Stimulated activated CD4-positive, alpha-beta T cell treated with anti-CD3 and anti-CD28 coated beads, Interleukin-1b, Interleukin-23, amount 100 ng/mL, for 4 hours (primary cell): ENCODE data around the gene MRPL49.
"Not testable (repeated sequence)": the region's sequence is repeated elsewhere in the genome, so short reads cannot be mapped to it uniquely, and the experiment has no call there.

Experiments used
- DNase-seq, 2 donors: peaks; one replicate each; pipeline ENCODE4 v3.0.0-alpha.2; 2020; ENCODE audit warnings: low read depth in 2 of 2

The MRPL49 gene

GRCh38 chr11:65165410-65166317 lies 43.5 kb downstream of the MRPL49 start:
- DNase-seq: no peak

- no peak for DNase-seq
Measured at GRCh38 chr11:65166893-65167292, 44.8 kb downstream of the MRPL49 start.

DNA sequence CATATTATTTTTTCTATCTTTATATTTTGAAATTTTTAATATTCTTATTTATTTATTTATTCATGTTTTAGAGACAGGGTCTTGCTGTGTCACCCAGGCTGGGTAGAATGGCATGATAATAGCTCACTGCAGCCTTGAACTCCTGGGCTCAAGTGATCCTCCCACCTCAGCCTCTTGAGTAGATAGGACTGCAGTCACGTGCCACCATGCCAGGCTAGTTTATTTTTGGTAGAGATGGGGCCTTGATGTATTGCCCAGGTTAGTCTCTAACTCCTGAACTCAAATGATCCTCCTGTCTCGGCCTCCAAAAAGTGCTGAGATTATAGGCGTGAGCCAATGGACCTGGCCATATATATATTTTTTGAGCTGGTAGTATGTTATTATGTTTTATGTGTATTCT lies 45.5 kb downstream of the MRPL49 start:
- no peak for DNase-seq

DNA sequence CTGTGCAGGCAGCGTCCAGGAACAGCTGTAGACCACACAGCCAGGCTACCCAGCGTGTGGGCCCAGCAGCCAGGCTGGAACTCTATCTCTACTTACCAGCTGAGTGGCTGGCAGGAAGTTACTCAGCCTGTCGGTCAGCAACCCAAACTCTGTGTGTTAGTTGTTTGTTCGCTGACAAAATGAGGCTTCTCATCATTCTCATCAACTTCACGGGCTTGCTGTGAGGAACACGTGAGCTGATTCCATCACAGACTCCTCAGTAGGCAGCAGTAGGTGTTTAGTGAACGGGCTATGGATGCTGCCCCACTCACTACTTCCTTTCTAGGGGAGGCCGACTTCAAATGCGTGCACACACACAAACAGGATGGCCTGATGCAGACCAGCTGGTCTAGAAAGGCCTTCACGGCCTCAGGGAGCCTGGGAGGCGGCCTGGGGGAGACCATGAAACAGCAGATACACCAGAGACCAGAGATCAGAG lies 47.1 kb downstream of the MRPL49 start:
- no peak for DNase-seq

DNA sequence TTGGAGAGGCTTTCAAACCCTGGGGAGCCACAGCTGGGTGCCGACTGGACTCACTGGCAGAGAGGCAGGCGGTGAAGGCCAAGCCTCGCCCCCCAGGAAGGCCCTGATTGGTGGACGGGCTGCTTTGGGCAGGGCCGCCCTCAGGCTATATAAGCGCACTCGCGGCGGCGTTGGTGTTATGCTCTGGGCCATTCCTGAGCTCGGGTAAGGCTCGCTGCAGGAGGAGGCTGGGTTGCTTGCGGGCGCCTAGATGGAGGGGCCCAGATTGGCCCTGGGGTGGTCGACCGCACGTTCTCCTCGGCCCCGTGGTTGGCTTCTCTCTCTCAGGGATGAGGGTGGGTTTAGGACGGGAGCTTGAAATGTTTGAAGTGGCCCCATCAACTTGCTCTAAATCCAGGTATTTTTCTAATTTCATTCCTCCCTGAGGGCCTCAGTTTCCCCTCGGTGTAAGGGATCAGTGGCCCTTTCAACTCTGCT lies 48.0 kb downstream of the MRPL49 start, which contains the start of gene SPDYC:
Gene SPDYC, plus strand, starts transcription at position 176 of the 477 bp plus-strand sequence. CDS start 1,125 bp downstream, outside the sequence.
- no peak for DNase-seq

GRCh38 chr11:65172600-65172999 lies 50.5 kb downstream of the MRPL49 start:
- DNase-seq: no peak

DNA sequence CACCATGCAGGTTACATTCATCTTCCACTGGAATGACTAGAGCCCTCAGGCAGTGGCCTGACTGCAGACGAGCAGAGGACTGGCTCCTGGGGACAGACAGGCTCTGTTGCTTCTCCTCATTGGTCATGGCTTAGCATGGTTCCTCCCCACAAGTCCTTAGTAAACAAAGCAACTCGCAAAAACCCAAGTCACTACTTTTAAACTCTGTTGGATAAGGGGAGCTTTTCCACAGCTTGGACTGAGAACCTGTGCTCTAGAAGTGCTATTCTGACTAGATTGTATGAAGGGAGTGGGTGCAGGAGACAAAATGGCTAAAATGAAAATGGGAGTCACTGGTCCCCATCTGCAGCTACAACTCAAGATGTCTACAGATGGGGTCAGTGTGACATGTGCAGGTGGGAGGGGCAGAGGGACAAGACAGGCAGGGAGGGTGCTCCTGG lies 52.5 kb downstream of the MRPL49 start:
- DNase-seq: not testable (repeated sequence)
